GM10266 (cell line): ENCODE data around the gene HLA-DRB1.

Experiments
- DNase-seq: peaks from one replicate; pipeline ENCODE4 v3.0.0; 2012; ENCODE audit errors: extremely low spot score
- CTCF ChIP-seq: IDR thresholded peaks from 2 replicates; pipeline ENCODE4 v1.5.1; 2012; ENCODE audit warnings: mild to moderate bottlenecking, low read depth; ENCODE audit not compliant: control insufficient read depth, insufficient read depth; ENCODE audit errors: missing control alignments

HLA-DRB1 gene

GRCh38 chr6:32576250-32576649 is 13.4 kb downstream of the HLA-DRB1 start:
- TF ChIP-seq CTCF = no peak
- DNase-seq = no peak

GRCh38 chr6:32570363-32570905 is 19.2 kb downstream of the HLA-DRB1 start:
- DNase-seq = no peak
- no peak for TF ChIP-seq CTCF

- DNase-seq = no peak
- TF ChIP-seq CTCF = no peak
Observed at GRCh38 chr6:32568561-32568960, 21.1 kb downstream of the HLA-DRB1 start.

GRCh38 chr6:32566957-32567356 is 22.7 kb downstream of the HLA-DRB1 start:
- no peak for DNase-seq
- no peak for TF ChIP-seq CTCF

- TF ChIP-seq CTCF = no peak
- DNase-seq = no peak
Observed at GRCh38 chr6:32565511-32565910, 24.1 kb downstream of the HLA-DRB1 start.

GRCh38 chr6:32562940-32563339 is 26.7 kb downstream of the HLA-DRB1 start:
- no peak for DNase-seq
- TF ChIP-seq CTCF = no peak

GRCh38 chr6:32559747-32560146 is 29.9 kb downstream of the HLA-DRB1 start:
- TF ChIP-seq CTCF = no peak
- no peak for DNase-seq
